ENCODE measurements around the gene SLC9A9. TPM values are rescaled to one million over a fixed set of nuclear protein-coding genes. Genes with fewer than 3 reads are reported as not detected.

The SLC9A9 gene
- total RNA-seq, 4 donors from 2014 or later = 10.1 to 27.2 (median 16.7) TPM

GRCh38 chr3:143581972-143582722 lies 266.1 kb downstream of the SLC9A9 start:
- TF ChIP-seq EP300 (IDR thresholded peaks at IDR 0.05) (no peak), CTCF (IDR thresholded peaks at IDR 0.05) (no peak), POLR2A (IDR thresholded peaks at IDR 0.05) (no peak), POLR2AphosphoS5 (IDR thresholded peaks at IDR 0.05) (no peak)
- Histone ChIP-seq H3K4me1 (peaks cover 0 to 15% (median 2%) of the 10 kb centered on the region in 3 donors), H3K27me3 (no peaks in the 10 kb centered on the region), H3K27ac (no peak overlapping the region), H3K9me3 (no peaks in the 10 kb centered on the region), H3K36me3 (peaks cover 0 to 8% of the 10 kb centered on the region in 2 donors), H3K4me3 (no peak overlapping the region)
- ATAC-seq = no peak
- 86 to 90% methylated on average over 2 to 4 of the region's 6 CpGs for WGBS, 2 donors (ENCODE audit: low coverage in 1 of 2)

DNA sequence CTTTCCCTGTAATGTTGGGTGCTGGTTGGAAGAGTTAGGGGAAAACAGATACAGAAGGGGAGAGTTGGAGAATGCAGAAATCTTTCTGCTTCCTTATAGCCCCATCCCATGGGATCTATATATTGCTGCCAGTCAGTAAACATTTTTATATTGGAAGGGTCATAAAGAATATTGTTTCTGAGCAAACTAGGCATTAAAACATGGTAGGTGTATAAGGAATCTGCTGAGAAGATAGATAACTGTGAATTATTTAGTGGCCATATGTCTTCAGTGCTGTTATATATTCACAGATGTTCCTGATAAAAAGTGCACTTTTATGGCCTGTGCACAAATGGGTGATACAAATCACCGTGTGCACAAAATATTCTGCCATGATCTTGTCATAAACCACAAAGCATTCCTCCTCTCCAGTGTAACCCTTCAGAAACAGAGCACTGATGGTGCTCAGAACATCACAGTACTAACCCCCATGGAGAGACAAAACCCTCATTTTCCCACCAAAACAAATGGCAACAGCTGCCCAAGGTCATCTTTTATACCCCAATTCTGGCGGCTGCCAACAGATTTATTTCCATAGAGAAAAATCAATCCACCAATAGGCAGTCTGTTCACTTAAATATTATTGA lies 269.3 kb downstream of the SLC9A9 start:
- 61 to 83% methylated on average over 2 of the region's 2 CpGs for WGBS, 2 donors (ENCODE audit: low coverage in 1 of 2)
- peaks cover 0 to 27% of the 10 kb centered on the region in 2 donors for H3K36me3 ChIP-seq
- no peak overlapping the region for H3K27ac ChIP-seq
- no peaks in the 10 kb centered on the region for H3K9me3 ChIP-seq
- ATAC-seq = no peak
- no peak overlapping the region for H3K4me3 ChIP-seq
- no peak for TF ChIP-seq EP300 (IDR thresholded peaks at IDR 0.05)
- TF ChIP-seq POLR2A (IDR thresholded peaks at IDR 0.05) = no peak
- no peak for TF ChIP-seq POLR2AphosphoS5 (IDR thresholded peaks at IDR 0.05)
- no peak for TF ChIP-seq CTCF (IDR thresholded peaks at IDR 0.05)
- no peaks in the 10 kb centered on the region for H3K4me1 ChIP-seq
- no peaks in the 10 kb centered on the region for H3K27me3 ChIP-seq

- Histone ChIP-seq H3K36me3 (peaks cover 0 to 35% of the 10 kb centered on the region in 2 donors), H3K27me3 (no peaks in the 10 kb centered on the region), H3K4me1 (no peaks in the 10 kb centered on the region), H3K4me3 (no peak overlapping the region), H3K9me3 (no peaks in the 10 kb centered on the region), H3K27ac (no peak overlapping the region)
- no peak for ATAC-seq
- WGBS, 2 donors (ENCODE audit: low coverage in 1 of 2) = 71 to 94% methylated on average over 4 to 5 of the region's 5 CpGs
- TF ChIP-seq CTCF (IDR thresholded peaks at IDR 0.05) = no peak
- no peak for TF ChIP-seq POLR2A (IDR thresholded peaks at IDR 0.05)
- TF ChIP-seq POLR2AphosphoS5 (IDR thresholded peaks at IDR 0.05) = no peak
- TF ChIP-seq EP300 (IDR thresholded peaks at IDR 0.05) = no peak
Measured at GRCh38 chr3:143576568-143577270, 271.5 kb downstream of the SLC9A9 start.

DNA sequence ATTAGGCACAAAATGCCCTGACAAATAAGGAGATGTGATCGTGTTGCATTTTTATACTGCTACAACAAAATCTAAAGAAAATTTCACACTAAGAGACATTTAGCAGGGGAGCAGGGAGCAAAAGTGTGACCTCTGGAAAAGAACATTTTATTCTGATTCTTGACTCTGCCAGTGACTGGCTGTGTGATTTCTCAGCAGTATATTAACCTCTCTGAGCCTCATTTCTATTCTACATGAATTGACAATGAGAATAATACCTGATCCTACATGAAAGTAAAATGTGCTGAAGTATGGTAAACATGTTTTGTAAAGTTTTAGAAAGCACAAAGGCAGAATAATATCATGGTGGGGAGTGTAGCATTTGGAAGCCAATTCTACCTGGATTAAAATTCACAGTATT lies 273.3 kb downstream of the SLC9A9 start:
- Histone ChIP-seq H3K4me3 (no peak overlapping the region), H3K9me3 (no peaks in the 10 kb centered on the region), H3K4me1 (no peaks in the 10 kb centered on the region), H3K36me3 (peaks cover 0 to 33% of the 10 kb centered on the region in 2 donors), H3K27ac (no peak overlapping the region), H3K27me3 (no peaks in the 10 kb centered on the region)
- 91 to 94% methylated on average over 1 of the region's 1 CpG for WGBS, 2 donors (ENCODE audit: low coverage in 1 of 2)
- TF ChIP-seq EP300 (IDR thresholded peaks at IDR 0.05) (no peak), POLR2AphosphoS5 (IDR thresholded peaks at IDR 0.05) (no peak), POLR2A (IDR thresholded peaks at IDR 0.05) (no peak), CTCF (IDR thresholded peaks at IDR 0.05) (no peak)
- no peak for ATAC-seq

All from gastroesophageal sphincter (tissue), 4 donors.